IPS-15b (cell line): Measurements from ENCODE around the gene SH3GLB1.
"Not testable (repeated sequence)": the region's sequence is repeated elsewhere in the genome, so short reads cannot be mapped to it uniquely, and the experiment has no call there.

Experiments used
- H3K27me3 ChIP-seq: one replicate; pipeline ENCODE4 v1.6.1; 2013; ENCODE audit warnings: low read length; ENCODE audit not compliant: control insufficient read depth, insufficient read depth
- H3K36me3 ChIP-seq: one replicate; pipeline ENCODE4 v1.6.1; 2013; ENCODE audit warnings: low read length; ENCODE audit not compliant: control insufficient read depth, insufficient read depth
- H3K4me1 ChIP-seq: one replicate; pipeline ENCODE4 v1.6.1; 2013; ENCODE audit warnings: mild to moderate bottlenecking, low read length; ENCODE audit not compliant: control insufficient read depth, insufficient read depth
- H3K4me3 ChIP-seq: one replicate; pipeline ENCODE4 v1.5.1; 2013; ENCODE audit warnings: low read depth, low read length
- H3K9ac ChIP-seq: one replicate; pipeline ENCODE4 v1.6.1; 2013; ENCODE audit warnings: low read depth, mild to moderate bottlenecking, low read length
- H3K9me3 ChIP-seq: one replicate; pipeline ENCODE4 v1.6.1; 2013; ENCODE audit warnings: mild to moderate bottlenecking, low read length; ENCODE audit not compliant: control insufficient read depth, insufficient read depth

Gene SH3GLB1

GRCh38 chr1:86704458-86704971, at the start of gene SH3GLB1:
TSS of gene SH3GLB1 (plus strand) at chr1:86704576. CDS start at chr1:86704900, 324 bp downstream.
- no peaks in the 10 kb centered on the region for H3K9me3 ChIP-seq
- peak within 1 kb of the TSS; percentile 74 for H3K4me3 ChIP-seq
- peak within 1 kb of the TSS; percentile 89 for H3K9ac ChIP-seq
- peaks cover 2% of the 10 kb centered on the region for H3K36me3 ChIP-seq
- peaks cover 4% of the 10 kb centered on the region for H3K27me3 ChIP-seq
- H3K4me1 ChIP-seq = peaks cover 8% of the 10 kb centered on the region

- H3K4me3 ChIP-seq, H3K4me1 ChIP-seq, H3K9me3 ChIP-seq, H3K27me3 ChIP-seq, H3K9ac ChIP-seq, H3K36me3 ChIP-seq: not testable (repeated sequence)
These were observed 46.0 kb upstream of the SH3GLB1 start for GRCh38 chr1:86658381-86658780.

GRCh38 chr1:86666368-86666767, 38.0 kb upstream of the SH3GLB1 start:
- no peaks in the 10 kb centered on the region for H3K36me3 ChIP-seq
- no peak overlapping the region for H3K4me3 ChIP-seq
- no peaks in the 10 kb centered on the region for H3K4me1 ChIP-seq
- H3K9me3 ChIP-seq = no peaks in the 10 kb centered on the region
- no peaks in the 10 kb centered on the region for H3K27me3 ChIP-seq
- no peak overlapping the region for H3K9ac ChIP-seq

GRCh38 chr1:86687595-86687994, 16.8 kb upstream of the SH3GLB1 start:
- Histone ChIP-seq H3K9ac (no peak overlapping the region), H3K4me1 (peaks cover 2% of the 10 kb centered on the region), H3K36me3 (no peaks in the 10 kb centered on the region), H3K9me3 (no peaks in the 10 kb centered on the region), H3K27me3 (no peaks in the 10 kb centered on the region), H3K4me3 (no peak overlapping the region)

- no peaks in the 10 kb centered on the region for H3K36me3 ChIP-seq
- peaks cover 3% of the 10 kb centered on the region for H3K4me1 ChIP-seq
- no peaks in the 10 kb centered on the region for H3K9me3 ChIP-seq
- no peaks in the 10 kb centered on the region for H3K27me3 ChIP-seq
- H3K9ac ChIP-seq = no peak overlapping the region
- no peak overlapping the region for H3K4me3 ChIP-seq
These were observed 11.7 kb upstream of the SH3GLB1 start for GRCh38 chr1:86692641-86693040.

DNA sequence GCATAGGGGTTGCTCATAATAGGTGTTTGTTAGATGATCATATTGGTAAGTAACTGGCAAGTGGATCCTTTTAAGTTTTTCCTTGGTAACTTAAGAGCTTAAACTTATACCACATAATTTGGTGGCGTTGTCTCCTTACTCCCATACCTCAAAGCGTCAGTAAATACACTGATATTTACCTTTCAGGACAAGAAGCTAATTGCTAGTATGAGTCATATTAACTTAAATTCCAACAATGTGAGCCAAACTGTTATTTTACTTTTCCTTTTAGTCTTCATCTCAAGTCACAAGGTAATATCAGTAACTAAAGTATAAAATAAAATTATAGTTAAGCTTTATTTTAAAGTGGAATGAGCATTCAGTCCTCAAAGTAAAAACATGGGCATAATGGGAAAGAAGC, 9.0 kb upstream of the SH3GLB1 start:
- no peak overlapping the region for H3K4me3 ChIP-seq
- no peaks in the 10 kb centered on the region for H3K9me3 ChIP-seq
- H3K4me1 ChIP-seq = peaks cover 3% of the 10 kb centered on the region
- no peaks in the 10 kb centered on the region for H3K36me3 ChIP-seq
- no peaks in the 10 kb centered on the region for H3K27me3 ChIP-seq
- H3K9ac ChIP-seq = no peak overlapping the region

- no peaks in the 10 kb centered on the region for H3K9me3 ChIP-seq
- H3K4me1 ChIP-seq = peaks cover 3% of the 10 kb centered on the region
- H3K27me3 ChIP-seq = no peaks in the 10 kb centered on the region
- no peaks in the 10 kb centered on the region for H3K36me3 ChIP-seq
- no peak overlapping the region for H3K9ac ChIP-seq
- H3K4me3 ChIP-seq = no peak overlapping the region
These were observed 7.9 kb upstream of the SH3GLB1 start for GRCh38 chr1:86696522-86696921.

GRCh38 chr1:86699186-86699585, 5.2 kb upstream of the SH3GLB1 start:
- Histone ChIP-seq H3K4me3 (no peak overlapping the region), H3K27me3 (peaks cover 4% of the 10 kb centered on the region), H3K36me3 (no peaks in the 10 kb centered on the region), H3K4me1 (peaks cover 2% of the 10 kb centered on the region), H3K9me3 (no peaks in the 10 kb centered on the region), H3K9ac (no peak overlapping the region)

- Histone ChIP-seq H3K4me3 (no peak overlapping the region), H3K9me3 (no peaks in the 10 kb centered on the region), H3K36me3 (peaks cover 2% of the 10 kb centered on the region), H3K9ac (no peak overlapping the region), H3K27me3 (peaks cover 4% of the 10 kb centered on the region), H3K4me1 (peaks cover 8% of the 10 kb centered on the region)
These were observed 2.6 kb upstream of the SH3GLB1 start for GRCh38 chr1:86701731-86702130.

DNA sequence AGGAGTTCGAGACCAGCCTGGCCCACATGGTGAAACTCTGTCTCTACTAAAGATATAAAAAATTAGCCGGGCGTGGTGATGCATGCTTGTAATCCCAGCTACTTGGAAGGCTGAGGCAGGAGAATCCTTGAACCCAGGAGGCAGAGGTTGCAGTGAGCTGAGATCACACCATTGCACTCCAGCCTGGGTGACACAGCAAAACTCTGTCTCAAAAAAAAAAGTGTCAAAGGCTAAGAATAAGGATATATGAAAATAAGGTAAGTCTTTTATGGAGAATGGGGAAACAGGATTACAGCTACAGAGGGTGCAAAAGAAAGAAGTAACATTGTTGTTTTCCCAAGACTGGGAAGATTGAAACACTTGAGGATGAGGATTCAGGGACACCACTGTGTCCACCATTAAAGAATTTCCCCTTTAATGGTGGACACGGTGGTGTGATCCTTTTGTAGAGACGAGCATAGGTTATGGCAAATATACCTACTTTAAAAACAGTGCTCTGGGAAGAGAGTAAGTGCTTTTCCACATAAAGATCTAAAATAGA, 1.4 kb upstream of the SH3GLB1 start:
- H3K36me3 ChIP-seq, H3K27me3 ChIP-seq, H3K4me1 ChIP-seq, H3K9ac ChIP-seq, H3K9me3 ChIP-seq, H3K4me3 ChIP-seq: not testable (repeated sequence)

GRCh38 chr1:86703696-86704457, 499 bp upstream of the SH3GLB1 start:
- H3K4me3 ChIP-seq = peak overlapping the region; percentile 74
- H3K9ac ChIP-seq = peak overlapping the region; percentile 89
- peaks cover 2% of the 10 kb centered on the region for H3K36me3 ChIP-seq
- H3K27me3 ChIP-seq = peaks cover 4% of the 10 kb centered on the region
- H3K4me1 ChIP-seq = peaks cover 8% of the 10 kb centered on the region
- no peaks in the 10 kb centered on the region for H3K9me3 ChIP-seq

GRCh38 chr1:86704972-86705664, 742 bp downstream of the SH3GLB1 start:
- H3K9me3 ChIP-seq = no peaks in the 10 kb centered on the region
- peaks cover 8% of the 10 kb centered on the region for H3K4me1 ChIP-seq
- peaks cover 4% of the 10 kb centered on the region for H3K27me3 ChIP-seq
- peak overlapping the region; percentile 74 for H3K4me3 ChIP-seq
- H3K9ac ChIP-seq = peak overlapping the region; percentile 89
- peaks cover 2% of the 10 kb centered on the region for H3K36me3 ChIP-seq
